Mesendoderm (in vitro differentiated cells): ENCODE results near the gene SORCS2.

Source experiments
- DNase-seq: peaks from one replicate; pipeline ENCODE4 v3.0.0; 2013
- H2AK5ac ChIP-seq: 2 replicates; pipeline ENCODE4 v1.6.1; 2013; ENCODE audit warnings: low read length, inconsistent platforms
- H2BK120ac ChIP-seq: 2 replicates; pipeline ENCODE4 v1.6.1; 2013; ENCODE audit warnings: low read depth, mild to moderate bottlenecking, low read length, moderate library complexity, mixed read lengths
- H2BK15ac ChIP-seq: replicated peaks from 2 replicates; pipeline ENCODE4 v1.6.1; 2013; ENCODE audit warnings: low read depth, mild to moderate bottlenecking, moderate library complexity
- H2BK5ac ChIP-seq: 2 replicates; pipeline ENCODE4 v1.6.1; 2013; ENCODE audit warnings: low read length, inconsistent platforms
- H3K18ac ChIP-seq: 2 replicates; pipeline ENCODE4 v1.6.1; 2013; ENCODE audit warnings: mild to moderate bottlenecking, low read length, mixed read lengths
- H3K23ac ChIP-seq: one replicate; pipeline ENCODE4 v1.6.1; 2013; ENCODE audit warnings: low read length
- H3K27ac ChIP-seq: 2 replicates; pipeline ENCODE4 v1.5.1; 2013; ENCODE audit warnings: low read depth, mild to moderate bottlenecking, inconsistent platforms, low read length, moderate library complexity
- H3K27me3 ChIP-seq: 2 replicates; pipeline ENCODE4 v1.6.1; 2013; ENCODE audit warnings: low read length, control low read depth, mild to moderate bottlenecking, inconsistent platforms; ENCODE audit not compliant: insufficient read depth, poor library complexity
- H3K36me3 ChIP-seq: 2 replicates; pipeline ENCODE4 v1.6.1; 2013; ENCODE audit warnings: low read length, inconsistent platforms; ENCODE audit not compliant: control insufficient read depth, insufficient read depth
- H3K4ac ChIP-seq: one replicate; pipeline ENCODE4 v1.6.1; 2013; ENCODE audit warnings: low read depth, mild to moderate bottlenecking, low read length, moderate library complexity
- H3K4me1 ChIP-seq: 2 replicates; pipeline ENCODE4 v1.6.1; 2013; ENCODE audit warnings: low read depth, low read length, inconsistent platforms; ENCODE audit not compliant: control insufficient read depth
- H3K4me2 ChIP-seq: 2 replicates; pipeline ENCODE4 v1.6.1; 2013; ENCODE audit warnings: low read length
- H3K4me3 ChIP-seq: 2 replicates; pipeline ENCODE4 v1.5.1; 2013; ENCODE audit warnings: mild to moderate bottlenecking, low read length
- H3K56ac ChIP-seq: one replicate; pipeline ENCODE4 v1.6.1; 2013; ENCODE audit warnings: low read length
- H3K79me1 ChIP-seq: 2 replicates; pipeline ENCODE4 v1.6.1; 2013; ENCODE audit warnings: low read length, inconsistent platforms
- H3K79me2 ChIP-seq: 2 replicates; pipeline ENCODE4 v1.6.1; 2013; ENCODE audit warnings: mild to moderate bottlenecking, low read length; ENCODE audit not compliant: control insufficient read depth, insufficient read depth
- H3K9ac ChIP-seq: 2 replicates; pipeline ENCODE4 v1.6.1; 2013; ENCODE audit warnings: low read length, inconsistent platforms
- H4K5ac ChIP-seq: one replicate; pipeline ENCODE4 v1.6.1; 2013; ENCODE audit warnings: low read length
- H4K8ac ChIP-seq: one replicate; pipeline ENCODE4 v1.6.1; 2013; ENCODE audit warnings: low read depth, mild to moderate bottlenecking, control low read depth, low read length, moderate library complexity
- WGBS: extraction: QIAGEN DNeasy Blood & Tissue Kit; methylation state at CpG from one replicate; pipeline ENCODE4 v1.1.7; 2013; ENCODE audit warnings: low lambda C conversion rate, missing lambda C conversion rate; ENCODE audit not compliant: insufficient coverage; ENCODE audit errors: extremely low coverage; 5-methylcytosine and 5-hydroxymethylcytosine counted together

Gene SORCS2

GRCh38 chr4:7760228-7760627 is 567.9 kb downstream of the SORCS2 start:
- Histone ChIP-seq H3K79me1 (no peaks in the 10 kb centered on the region), H4K5ac (no peak overlapping the region), H3K4me3 (no peak overlapping the region), H3K9ac (no peak overlapping the region), H2AK5ac (no peak overlapping the region), H3K4me2 (no peak overlapping the region), H2BK5ac (no peak overlapping the region), H3K27me3 (no peaks in the 10 kb centered on the region), H3K36me3 (no peaks in the 10 kb centered on the region), H3K4ac (no peak overlapping the region), H3K27ac (no peak overlapping the region), H2BK120ac (no peak overlapping the region), H3K4me1 (no peaks in the 10 kb centered on the region), H3K23ac (no peak overlapping the region), H3K79me2 (no peaks in the 10 kb centered on the region), H2BK15ac (no peak overlapping the region), H4K8ac (no peak overlapping the region), H3K18ac (no peak overlapping the region), H3K56ac (no peak overlapping the region)
- no CpG with 5 or more reads among the region's 9 CpGs for WGBS
- no peak for DNase-seq

- no peak for DNase-seq
- no peaks in the 10 kb centered on the region for H3K27me3 ChIP-seq
- H2BK5ac ChIP-seq, result no peak overlapping the region
- no peak overlapping the region for H3K4me2 ChIP-seq
- WGBS, result no CpG with 5 or more reads among the region's 16 CpGs
- H2BK120ac ChIP-seq, result no peak overlapping the region
- H3K23ac ChIP-seq, result no peak overlapping the region
- no peaks in the 10 kb centered on the region for H3K79me2 ChIP-seq
- no peaks in the 10 kb centered on the region for H3K36me3 ChIP-seq
- H3K27ac ChIP-seq, result no peak overlapping the region
- no peak overlapping the region for H3K56ac ChIP-seq
- H3K18ac ChIP-seq, result no peak overlapping the region
- no peak overlapping the region for H4K8ac ChIP-seq
- H3K79me1 ChIP-seq, result no peaks in the 10 kb centered on the region
- H3K9ac ChIP-seq, result no peak overlapping the region
- no peak overlapping the region for H3K4ac ChIP-seq
- H2BK15ac ChIP-seq, result no peak overlapping the region
- no peak overlapping the region for H4K5ac ChIP-seq
- H3K4me1 ChIP-seq, result no peaks in the 10 kb centered on the region
- no peak overlapping the region for H2AK5ac ChIP-seq
- H3K4me3 ChIP-seq, result no peak overlapping the region
These were observed 568.4 kb downstream of the SORCS2 start for GRCh38 chr4:7760706-7761105.

- H2BK120ac ChIP-seq, result no peak overlapping the region
- no CpG with 5 or more reads among the region's 11 CpGs for WGBS
- no peak overlapping the region for H4K5ac ChIP-seq
- no peaks in the 10 kb centered on the region for H3K79me2 ChIP-seq
- no peaks in the 10 kb centered on the region for H3K27me3 ChIP-seq
- H3K27ac ChIP-seq, result no peak overlapping the region
- H2AK5ac ChIP-seq, result no peak overlapping the region
- no peaks in the 10 kb centered on the region for H3K4me1 ChIP-seq
- no peak overlapping the region for H3K23ac ChIP-seq
- H3K56ac ChIP-seq, result no peak overlapping the region
- no peak overlapping the region for H3K4me3 ChIP-seq
- H4K8ac ChIP-seq, result no peak overlapping the region
- H3K79me1 ChIP-seq, result no peaks in the 10 kb centered on the region
- H2BK5ac ChIP-seq, result no peak overlapping the region
- no peak overlapping the region for H3K4me2 ChIP-seq
- H3K9ac ChIP-seq, result no peak overlapping the region
- H3K18ac ChIP-seq, result no peak overlapping the region
- no peak overlapping the region for H3K4ac ChIP-seq
- no peak for DNase-seq
- H3K36me3 ChIP-seq, result no peaks in the 10 kb centered on the region
- H2BK15ac ChIP-seq, result no peak overlapping the region
These were observed 569.0 kb downstream of the SORCS2 start for GRCh38 chr4:7761312-7761711.

- no peak overlapping the region for H3K4ac ChIP-seq
- H2AK5ac ChIP-seq, result no peak overlapping the region
- H3K79me1 ChIP-seq, result no peaks in the 10 kb centered on the region
- peak; percentile 74 for DNase-seq
- H2BK120ac ChIP-seq, result no peak overlapping the region
- no peaks in the 10 kb centered on the region for H3K27me3 ChIP-seq
- H2BK15ac ChIP-seq, result no peak overlapping the region
- WGBS, result no CpG with 5 or more reads among the region's 12 CpGs
- H3K23ac ChIP-seq, result no peak overlapping the region
- H3K18ac ChIP-seq, result no peak overlapping the region
- H4K5ac ChIP-seq, result no peak overlapping the region
- no peak overlapping the region for H3K56ac ChIP-seq
- H3K4me3 ChIP-seq, result no peak overlapping the region
- no peak overlapping the region for H4K8ac ChIP-seq
- H3K4me1 ChIP-seq, result no peaks in the 10 kb centered on the region
- no peak overlapping the region for H2BK5ac ChIP-seq
- H3K4me2 ChIP-seq, result no peak overlapping the region
- H3K36me3 ChIP-seq, result no peaks in the 10 kb centered on the region
- H3K9ac ChIP-seq, result no peak overlapping the region
- no peak overlapping the region for H3K27ac ChIP-seq
- H3K79me2 ChIP-seq, result no peaks in the 10 kb centered on the region
These were observed 569.4 kb downstream of the SORCS2 start for GRCh38 chr4:7761720-7762119.

- Histone ChIP-seq H3K18ac (no peak overlapping the region), H3K9ac (no peak overlapping the region), H2AK5ac (no peak overlapping the region), H3K27me3 (no peaks in the 10 kb centered on the region), H2BK5ac (no peak overlapping the region), H3K36me3 (peaks cover 3% of the 10 kb centered on the region), H3K4ac (no peak overlapping the region), H3K79me2 (no peaks in the 10 kb centered on the region), H2BK120ac (no peak overlapping the region), H2BK15ac (no peak overlapping the region), H3K4me3 (no peak overlapping the region), H4K8ac (no peak overlapping the region), H3K79me1 (no peaks in the 10 kb centered on the region), H3K23ac (no peak overlapping the region), H4K5ac (no peak overlapping the region), H3K4me1 (no peaks in the 10 kb centered on the region), H3K4me2 (no peak overlapping the region), H3K27ac (no peak overlapping the region), H3K56ac (no peak overlapping the region)
- WGBS, result no CpG with 5 or more reads among the region's 15 CpGs
- peak; percentile 35 for DNase-seq
These were observed 570.2 kb downstream of the SORCS2 start for GRCh38 chr4:7762376-7763030.

- no peak for DNase-seq
- H2BK15ac ChIP-seq, result no peak overlapping the region
- no peak overlapping the region for H4K8ac ChIP-seq
- no peak overlapping the region for H3K4me2 ChIP-seq
- no peak overlapping the region for H3K27ac ChIP-seq
- no peaks in the 10 kb centered on the region for H3K27me3 ChIP-seq
- no peaks in the 10 kb centered on the region for H3K79me2 ChIP-seq
- H3K4me3 ChIP-seq, result no peak overlapping the region
- no CpG with 5 or more reads among the region's 16 CpGs for WGBS
- no peak overlapping the region for H3K23ac ChIP-seq
- H3K9ac ChIP-seq, result no peak overlapping the region
- H3K4ac ChIP-seq, result no peak overlapping the region
- H3K36me3 ChIP-seq, result peaks cover 3% of the 10 kb centered on the region
- H2BK5ac ChIP-seq, result no peak overlapping the region
- no peak overlapping the region for H2AK5ac ChIP-seq
- H3K79me1 ChIP-seq, result no peaks in the 10 kb centered on the region
- H3K4me1 ChIP-seq, result no peaks in the 10 kb centered on the region
- no peak overlapping the region for H3K56ac ChIP-seq
- no peak overlapping the region for H2BK120ac ChIP-seq
- H4K5ac ChIP-seq, result no peak overlapping the region
- H3K18ac ChIP-seq, result no peak overlapping the region
These were observed 570.8 kb downstream of the SORCS2 start for GRCh38 chr4:7763106-7763505.
